NCI-H2107 treated with DMSO at 0.1 percent for 48 hours (cell line): ENCODE measurements around the gene ABCG4.

Source experiments
- DNase-seq: peaks from one replicate; lab custom pipeline; 2025; ENCODE audit not compliant: unreplicated experiment; lab: John Stamatoyannopoulos, UW

Gene ABCG4

GRCh38 chr11:119205080-119205479 lies 56.2 kb downstream of the ABCG4 start:
- DNase-seq, result no peak

DNA sequence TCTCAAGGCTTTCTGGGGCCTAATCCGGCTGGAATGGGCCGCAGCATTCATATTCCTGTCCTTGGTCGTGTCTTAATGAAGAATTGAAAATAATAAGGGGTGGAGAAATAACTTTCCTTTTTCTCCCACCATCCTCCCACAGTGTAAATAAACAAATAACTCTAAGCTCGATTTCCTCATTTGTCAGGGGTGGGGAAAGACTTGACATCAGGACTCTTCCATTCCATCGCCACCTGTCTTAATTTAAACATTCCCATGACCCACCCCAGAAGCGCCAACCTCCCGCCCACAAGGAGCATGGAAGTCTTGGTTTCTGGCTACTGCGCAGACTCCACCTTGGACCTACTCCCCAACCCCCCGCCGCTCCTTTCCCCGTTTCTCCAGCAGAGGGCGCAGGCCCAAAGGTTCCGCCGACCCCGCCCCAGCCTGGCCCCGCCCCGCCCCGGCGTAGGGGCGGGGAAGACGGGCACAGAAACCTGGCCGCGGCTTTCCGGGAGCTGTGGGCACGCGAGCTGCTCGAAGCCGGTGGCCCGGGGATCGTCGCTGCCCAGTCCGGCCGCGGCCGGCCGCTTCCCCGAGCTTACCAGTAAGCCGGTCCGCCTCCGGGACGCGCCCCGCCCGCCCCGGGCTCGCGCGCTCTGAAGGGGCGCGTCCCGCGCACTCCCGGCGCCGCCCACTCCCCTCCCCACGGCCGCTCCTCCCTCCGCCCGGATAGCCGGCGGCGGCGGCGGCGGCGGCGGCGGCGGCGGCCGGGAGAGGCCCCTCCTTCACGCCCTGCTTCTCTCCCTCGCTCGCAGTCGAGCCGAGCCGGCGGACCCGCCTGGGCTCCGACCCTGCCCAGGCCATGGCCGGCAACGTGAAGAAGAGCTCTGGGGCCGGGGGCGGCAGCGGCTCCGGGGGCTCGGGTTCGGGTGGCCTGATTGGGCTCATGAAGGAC lies 57.0 kb downstream of the ABCG4 start, which contains the start of gene CBL:
TSS of gene CBL (plus strand) at position 766 of the 937 bp plus-strand sequence. CDS start at position 845, 79 bp downstream.
- DNase-seq, result peak; percentile 91

- DNase-seq, result peak; percentile 8
Observed at GRCh38 chr11:119206511-119207414, 57.9 kb downstream of the ABCG4 start.

DNA sequence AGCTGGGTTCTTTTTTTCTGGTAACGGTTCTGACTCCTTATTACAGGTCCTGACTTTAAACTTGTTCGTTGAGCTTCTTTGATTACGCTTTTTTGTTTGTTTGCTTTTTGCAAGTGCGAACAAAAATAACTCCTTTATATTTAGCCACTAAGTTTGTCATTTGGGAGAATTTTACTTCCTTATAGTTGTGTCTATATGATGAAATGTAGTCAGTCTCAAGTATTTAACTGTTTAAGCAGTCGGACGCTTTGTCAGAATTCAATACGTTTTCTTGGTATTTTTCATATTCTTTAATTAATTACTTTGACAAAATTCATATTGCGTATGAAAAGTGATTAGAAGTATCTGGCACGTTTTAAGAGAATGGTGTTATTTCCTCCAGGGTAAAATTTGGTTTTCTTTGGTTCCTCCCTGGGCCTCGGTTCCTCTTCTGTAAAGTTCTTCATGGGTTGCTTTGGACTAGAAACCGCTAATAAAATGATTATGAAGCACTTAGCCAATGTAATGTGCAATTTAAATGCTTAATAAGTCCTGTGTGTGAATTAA lies 58.6 kb downstream of the ABCG4 start:
- DNase-seq, result no peak

GRCh38 chr11:119209186-119209585 lies 60.3 kb downstream of the ABCG4 start:
- DNase-seq, result no peak

- no peak for DNase-seq
Observed at GRCh38 chr11:119210050-119210449, 61.2 kb downstream of the ABCG4 start.
